Skeletal muscle cell (primary cell): ENCODE results near the gene OR8H3.
"Not testable (repeated sequence)": the region's sequence is repeated elsewhere in the genome, so short reads cannot be mapped to it uniquely, and the experiment has no call there.

Experiments
- DNase-seq: peaks from one replicate; pipeline ENCODE4 v3.0.0-alpha.2; 2010; ENCODE audit warnings: low read depth
- H3K4me3 ChIP-seq: 2 replicates; pipeline ENCODE4 v1.5.1; 2011; ENCODE audit warnings: low read depth, mild to moderate bottlenecking, control low read depth, low read length, moderate library complexity

The OR8H3 gene, protein sequence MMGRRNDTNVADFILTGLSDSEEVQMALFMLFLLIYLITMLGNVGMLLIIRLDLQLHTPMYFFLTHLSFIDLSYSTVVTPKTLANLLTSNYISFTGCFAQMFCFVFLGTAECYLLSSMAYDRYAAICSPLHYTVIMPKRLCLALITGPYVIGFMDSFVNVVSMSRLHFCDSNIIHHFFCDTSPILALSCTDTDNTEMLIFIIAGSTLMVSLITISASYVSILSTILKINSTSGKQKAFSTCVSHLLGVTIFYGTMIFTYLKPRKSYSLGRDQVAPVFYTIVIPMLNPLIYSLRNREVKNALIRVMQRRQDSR

DNA sequence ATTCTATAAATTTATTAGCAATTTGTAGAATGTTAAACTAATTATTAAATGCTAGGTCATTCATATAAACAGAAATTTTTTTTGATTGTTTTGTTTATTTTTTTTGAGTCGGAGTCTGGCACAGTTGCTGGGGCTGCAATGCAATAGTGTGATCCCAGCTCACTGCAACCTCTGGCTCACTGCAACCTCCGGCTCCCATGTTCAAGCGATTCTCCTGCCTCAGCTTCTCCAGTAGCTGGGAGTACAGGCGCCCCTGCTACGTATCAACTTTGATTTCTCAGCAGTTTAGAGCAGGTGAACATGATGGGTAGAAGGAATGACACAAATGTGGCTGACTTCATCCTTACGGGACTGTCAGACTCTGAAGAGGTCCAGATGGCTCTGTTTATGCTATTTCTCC lies at the start of gene OR8H3:
Gene OR8H3, plus strand, starts transcription at position 301 of the 400 bp plus-strand sequence. Its CDS starts 0 bp downstream, at position 301.
- no peak for DNase-seq
- no peak within 1 kb of the TSS for H3K4me3 ChIP-seq

DNA sequence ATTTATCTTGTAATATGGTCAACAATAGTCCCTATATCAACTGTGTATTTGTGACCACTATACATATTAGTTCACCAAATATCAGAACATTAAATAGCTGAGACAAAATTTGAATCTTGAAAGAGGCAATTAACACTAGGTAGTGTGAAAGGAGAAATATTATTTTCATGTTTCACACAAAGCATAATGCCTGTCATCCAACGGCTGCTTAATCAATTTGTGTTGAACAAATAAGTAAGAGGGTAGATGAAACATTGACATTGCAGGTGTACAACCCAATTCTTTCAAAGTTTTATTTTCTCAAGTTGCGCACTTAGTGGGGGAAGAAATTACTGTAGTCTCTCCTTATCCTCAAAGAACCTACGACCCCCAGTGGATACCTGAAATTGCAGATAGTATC lies 32.5 kb upstream of the OR8H3 start:
- no peak for DNase-seq
- H3K4me3 ChIP-seq, result no peak overlapping the region

DNA sequence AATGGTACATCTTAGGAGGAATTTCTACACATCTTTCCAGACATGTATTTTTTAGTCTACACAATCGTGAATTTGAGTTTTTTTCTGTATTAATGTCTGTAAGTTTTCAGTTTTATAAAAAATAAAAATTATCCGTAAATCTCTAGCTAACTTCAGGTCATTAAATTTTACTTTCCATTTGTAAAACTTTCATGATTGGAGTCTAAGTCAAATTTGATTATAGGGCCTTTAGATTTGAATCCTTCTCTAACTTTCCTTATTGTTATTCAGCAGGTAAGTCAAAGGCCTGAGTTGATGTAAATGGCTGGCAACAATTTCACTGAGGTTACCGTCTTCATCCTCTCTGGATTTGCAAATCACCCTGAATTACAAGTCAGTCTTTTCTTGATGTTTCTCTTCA lies 29.2 kb upstream of the OR8H3 start, which contains the start of gene OR8I2:
Gene OR8I2, plus strand, starts transcription at position 301 of the 400 bp plus-strand sequence. Its CDS starts 0 bp downstream, at position 301.
- H3K4me3 ChIP-seq, result no peak within 1 kb of the TSS
- DNase-seq, result no peak

DNA sequence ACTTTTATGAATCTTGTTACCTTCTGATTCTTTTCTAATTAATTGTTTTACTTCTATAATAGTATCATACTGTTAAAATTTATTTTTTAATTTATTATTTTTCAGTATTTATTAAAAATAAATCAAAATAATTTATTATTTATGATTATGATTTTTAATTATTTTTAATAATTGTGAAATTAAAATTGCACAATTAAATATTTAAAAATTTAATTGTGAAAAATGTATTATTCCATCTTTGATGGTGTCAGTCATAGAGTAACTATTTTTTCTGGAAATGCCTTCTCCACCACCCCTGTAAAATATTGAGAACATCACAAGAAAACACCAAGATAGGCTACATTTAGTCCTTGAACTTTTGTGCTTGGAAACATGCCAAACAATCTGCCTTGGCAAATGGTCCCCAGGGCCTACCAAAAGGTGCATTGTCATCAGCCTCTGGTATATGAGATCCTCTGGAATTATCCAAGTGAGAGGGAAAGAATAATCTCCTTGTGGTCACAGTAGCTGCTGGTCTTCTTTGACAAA lies 18.9 kb upstream of the OR8H3 start, which contains the start of gene OR8H2:
Gene OR8H2, plus strand, starts transcription at position 478 of the 528 bp plus-strand sequence. CDS start 1,356 bp downstream, outside the sequence.
- no peak within 1 kb of the TSS for H3K4me3 ChIP-seq
- DNase-seq, result no peak

DNA sequence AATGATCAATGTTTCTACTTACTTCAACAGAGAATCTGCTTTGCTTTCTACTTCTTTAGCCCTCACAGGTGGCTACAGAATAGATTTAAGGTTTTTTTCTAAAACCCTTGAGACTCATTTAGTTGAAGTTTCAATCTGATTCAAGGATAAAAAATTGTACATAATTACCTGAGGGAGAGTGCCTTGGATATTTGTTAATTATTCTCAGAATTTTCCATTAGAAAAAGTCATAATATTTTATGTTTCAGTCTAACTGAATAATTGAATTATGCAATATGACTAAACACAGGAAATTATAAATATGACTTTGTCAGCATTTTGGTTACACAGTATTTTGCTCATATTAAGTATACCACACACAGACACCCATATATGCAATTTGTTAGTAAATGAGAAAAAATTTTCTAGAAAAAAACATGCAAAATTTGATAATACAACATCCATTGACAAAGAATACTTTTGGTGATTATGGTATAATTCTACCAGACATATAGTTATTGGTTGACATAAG lies 18.0 kb downstream of the OR8H3 start, which contains the start of gene OR8J3:
Gene OR8J3, minus strand, starts transcription at position 51 of the 511 bp plus-strand sequence. CDS start 2,483 bp downstream, outside the sequence.
- DNase-seq, result no peak
- H3K4me3 ChIP-seq, result no peak within 1 kb of the TSS

GRCh38 chr11:56143681-56144080 lies 21.5 kb downstream of the OR8H3 start:
- DNase-seq, H3K4me3 ChIP-seq: not testable (repeated sequence)

DNA sequence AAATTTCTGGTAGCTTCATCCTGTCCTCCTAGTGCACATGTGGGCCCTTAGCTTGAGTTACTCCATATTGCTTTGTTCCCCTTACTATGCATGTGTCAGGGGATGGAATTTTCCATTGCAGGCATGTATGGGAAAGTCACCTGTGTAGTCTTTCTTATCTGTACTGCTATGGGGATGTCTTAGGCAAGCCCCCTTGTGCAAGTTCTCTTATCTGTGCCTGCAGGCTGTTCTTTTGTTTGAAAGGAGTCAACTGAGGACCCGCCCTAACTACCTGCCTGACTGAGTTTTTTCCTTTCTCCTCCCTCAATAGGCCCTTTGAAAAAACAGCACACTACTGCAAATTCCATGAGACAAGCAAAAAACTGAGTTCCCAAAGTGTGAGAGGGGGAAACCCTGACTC lies 29.2 kb downstream of the OR8H3 start:
- DNase-seq, result no peak
- no peak overlapping the region for H3K4me3 ChIP-seq

DNA sequence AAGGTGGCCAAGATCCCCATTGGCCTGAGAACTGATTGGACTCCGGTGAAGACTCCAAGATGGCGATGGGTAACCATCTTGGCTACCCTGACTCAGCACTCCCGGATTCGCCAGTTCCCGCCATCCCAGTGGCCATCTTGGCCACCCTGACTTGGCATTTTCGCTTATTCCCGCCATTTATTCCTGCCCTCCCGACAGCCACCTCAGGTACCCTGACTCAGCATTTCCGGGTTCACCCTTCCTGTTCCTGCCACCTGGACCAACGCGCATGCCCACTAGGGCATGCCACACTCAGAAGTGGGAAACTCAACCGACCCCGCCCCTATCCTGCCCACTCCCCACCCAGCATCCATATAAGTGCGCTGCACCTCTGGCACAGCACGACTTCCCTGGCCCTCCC lies 30.2 kb downstream of the OR8H3 start:
- DNase-seq, result no peak
- H3K4me3 ChIP-seq, result no peak overlapping the region

GRCh38 chr11:56160217-56160616 lies 38.0 kb downstream of the OR8H3 start, which contains the start of gene OR8K5:
Gene OR8K5 (minus strand): TSS chr11:56160317. CDS start chr11:56160317, 0 bp downstream.
- no peak for DNase-seq
- H3K4me3 ChIP-seq, result no peak within 1 kb of the TSS

DNA sequence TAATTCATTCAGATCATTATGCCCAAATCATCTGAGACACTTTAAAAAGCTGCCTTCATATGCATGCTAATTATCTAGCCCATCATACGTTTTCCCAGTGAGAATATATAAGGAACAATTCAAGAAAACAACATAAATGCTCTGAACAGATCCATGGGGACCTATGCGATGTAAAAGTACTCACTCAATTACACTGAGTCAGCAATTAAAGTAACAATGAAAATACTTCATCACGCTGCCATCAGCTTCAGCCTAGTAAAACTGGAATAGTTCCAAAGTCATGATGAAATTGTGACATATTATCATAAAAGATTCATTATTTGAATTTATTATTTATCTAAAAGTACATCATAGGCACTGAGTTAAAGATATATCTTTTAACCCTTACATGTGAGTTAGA lies 41.6 kb downstream of the OR8H3 start:
- no peak overlapping the region for H3K4me3 ChIP-seq
- no peak for DNase-seq

GRCh38 chr11:56172256-56172830 lies 50.2 kb downstream of the OR8H3 start:
- DNase-seq, result no peak
- H3K4me3 ChIP-seq, result no peak overlapping the region
